Omental fat pad (tissue), 4 donors: ENCODE data around the gene TTC3. TPM values are rescaled to one million over a fixed set of nuclear protein-coding genes. Genes with fewer than 3 reads are reported as not detected.

Experiments used
- ATAC-seq: fragments of 150-250 bp; one replicate; pipeline ENCODE4 v1.9.1; 2016; ENCODE audit warnings: mild to moderate bottlenecking, moderate library complexity; ENCODE audit not compliant: low FRiP score
- DNase-seq: peaks from one replicate; pipeline ENCODE4 v3.0.0-alpha.2; 2019; ENCODE audit warnings: low spot score
- total RNA-seq, 4 donors: library from RNA; depleted of rRNA; stranded (reverse); fragments of >200 nt; gene quantifications; one replicate each; pipeline ENCODE4 v1.1.0, GENCODE V29; 2016
- TF ChIP-seq, protein P1 (sequence below), 3 donors: fragments of 450-650 bp; IDR thresholded peaks; one replicate each; pipeline ENCODE4 v1.5.1; 2016 to 2017; ENCODE audit warnings: antibody characterized with exemption in 3 of 3, mild to moderate bottlenecking in 3 of 3, moderate library complexity in 2 of 3

The TTC3 gene
- total RNA-seq, 4 donors from 2014 or later = 95.4 to 241 (median 148) TPM

DNA sequence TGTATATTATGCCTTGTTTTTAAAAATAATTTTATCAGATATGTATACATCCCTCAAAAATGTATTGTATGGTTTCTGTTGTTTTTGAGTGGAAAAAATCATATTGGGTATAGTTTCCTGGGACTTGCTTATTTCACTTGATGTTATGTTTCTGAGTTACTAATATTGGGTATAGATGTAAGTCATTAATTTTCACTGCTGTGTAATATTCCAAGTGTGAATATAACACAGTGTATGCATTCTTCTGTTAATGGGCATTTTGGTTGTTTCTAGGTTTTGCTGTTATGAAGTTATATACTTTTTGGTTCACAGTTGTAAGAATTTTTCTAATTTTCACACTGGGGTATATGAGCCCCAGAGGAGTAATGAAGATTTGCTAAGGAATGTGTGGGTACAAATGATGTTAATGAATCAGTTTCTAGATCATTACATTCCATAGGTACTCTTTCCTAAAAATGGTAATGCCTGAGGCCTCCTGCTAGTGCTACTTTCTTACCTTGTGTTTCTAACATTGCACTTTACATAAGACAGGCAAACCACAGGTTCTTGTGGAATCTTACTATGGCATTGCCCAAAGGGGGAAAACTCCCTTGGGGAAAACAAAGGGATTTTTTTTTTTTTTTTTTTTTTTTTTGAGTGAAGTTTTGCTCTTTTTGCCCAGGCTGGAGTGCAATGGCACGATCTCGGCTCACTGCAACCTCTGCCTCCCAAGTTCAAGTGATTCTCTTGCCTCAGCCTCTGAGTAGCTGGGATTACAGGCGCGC lies 3.2 kb downstream of the TTC3 start:
- TF ChIP-seq, protein P1, sequence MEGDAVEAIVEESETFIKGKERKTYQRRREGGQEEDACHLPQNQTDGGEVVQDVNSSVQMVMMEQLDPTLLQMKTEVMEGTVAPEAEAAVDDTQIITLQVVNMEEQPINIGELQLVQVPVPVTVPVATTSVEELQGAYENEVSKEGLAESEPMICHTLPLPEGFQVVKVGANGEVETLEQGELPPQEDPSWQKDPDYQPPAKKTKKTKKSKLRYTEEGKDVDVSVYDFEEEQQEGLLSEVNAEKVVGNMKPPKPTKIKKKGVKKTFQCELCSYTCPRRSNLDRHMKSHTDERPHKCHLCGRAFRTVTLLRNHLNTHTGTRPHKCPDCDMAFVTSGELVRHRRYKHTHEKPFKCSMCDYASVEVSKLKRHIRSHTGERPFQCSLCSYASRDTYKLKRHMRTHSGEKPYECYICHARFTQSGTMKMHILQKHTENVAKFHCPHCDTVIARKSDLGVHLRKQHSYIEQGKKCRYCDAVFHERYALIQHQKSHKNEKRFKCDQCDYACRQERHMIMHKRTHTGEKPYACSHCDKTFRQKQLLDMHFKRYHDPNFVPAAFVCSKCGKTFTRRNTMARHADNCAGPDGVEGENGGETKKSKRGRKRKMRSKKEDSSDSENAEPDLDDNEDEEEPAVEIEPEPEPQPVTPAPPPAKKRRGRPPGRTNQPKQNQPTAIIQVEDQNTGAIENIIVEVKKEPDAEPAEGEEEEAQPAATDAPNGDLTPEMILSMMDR (IDR thresholded peaks at IDR 0.05) = no peak
- no peak for DNase-seq
- no peak for ATAC-seq

DNA sequence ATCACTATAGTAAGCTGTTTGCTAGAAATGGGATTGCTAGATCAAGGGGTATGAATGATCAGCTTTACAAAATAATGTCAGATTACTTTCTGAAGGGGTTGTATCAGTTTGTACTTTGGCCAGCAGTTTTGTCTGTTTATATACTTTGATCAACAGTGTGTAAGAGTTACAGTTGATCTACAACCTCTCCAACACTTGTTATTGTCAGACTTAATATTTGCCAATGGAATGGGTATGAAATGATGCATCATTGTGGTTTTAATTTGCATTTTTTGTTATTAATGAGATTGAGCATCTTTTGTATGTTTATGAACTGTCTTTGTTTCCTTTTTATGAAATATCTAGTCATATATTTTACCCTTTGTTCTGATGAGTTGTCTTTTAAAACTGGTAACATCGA lies 4.3 kb downstream of the TTC3 start:
- TF ChIP-seq, protein P1 (IDR thresholded peaks at IDR 0.05) = no peak
- DNase-seq (no peak), ATAC-seq (no peak)

DNA sequence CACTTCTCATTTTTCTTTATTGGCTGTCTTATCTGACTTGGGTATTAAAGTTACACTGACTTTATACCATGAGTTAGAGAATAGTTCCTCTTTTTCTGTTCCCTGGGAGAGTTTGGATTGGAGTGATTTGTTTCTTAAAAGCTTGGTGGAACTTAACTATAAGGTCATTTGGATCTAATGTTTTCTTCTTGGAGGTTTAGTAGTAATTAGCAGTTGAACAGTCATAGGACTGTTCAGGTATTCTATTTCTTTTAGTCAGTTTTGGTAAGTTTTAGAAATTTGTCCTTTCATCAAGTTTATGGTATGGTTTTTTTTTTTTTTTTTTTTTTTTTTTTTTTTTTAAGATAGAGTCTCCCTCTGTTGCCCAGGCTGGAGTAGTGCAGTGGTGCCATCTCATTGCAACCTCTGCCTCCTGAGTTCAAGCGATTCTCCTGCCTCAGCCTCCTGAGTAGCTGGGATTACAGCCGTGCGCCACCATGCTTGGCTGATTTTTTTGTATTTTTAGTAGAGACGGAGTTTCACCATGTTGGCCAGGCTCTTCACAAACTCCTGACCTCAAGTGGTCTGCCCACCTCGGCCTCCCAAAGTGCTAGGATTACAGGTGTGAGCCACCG lies 6.3 kb downstream of the TTC3 start:
- ATAC-seq = no peak
- TF ChIP-seq, protein P1 (IDR thresholded peaks at IDR 0.05) = no peak
- DNase-seq = no peak

DNA sequence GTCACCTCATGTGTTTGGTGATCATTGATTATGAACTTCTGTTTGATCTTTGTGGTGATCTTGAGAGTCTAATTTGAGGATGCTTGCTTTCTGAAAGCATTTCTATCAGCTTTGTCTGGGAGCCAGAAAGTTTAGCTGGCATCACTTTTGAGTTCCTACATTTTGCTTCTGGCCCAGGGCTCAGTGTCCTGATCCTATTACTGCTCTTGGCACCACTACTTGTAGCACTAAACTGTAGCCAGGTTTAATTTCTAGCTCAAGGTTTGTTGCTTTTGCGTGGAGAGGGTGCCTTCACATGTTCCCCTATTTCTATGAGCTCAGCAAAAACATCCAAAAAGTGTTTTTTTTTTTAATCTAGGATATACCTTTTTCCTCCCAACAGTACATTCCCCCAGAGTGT lies 9.3 kb downstream of the TTC3 start:
- no peak for ATAC-seq
- no peak for DNase-seq
- TF ChIP-seq, protein P1 (IDR thresholded peaks at IDR 0.05) = no peak

DNA sequence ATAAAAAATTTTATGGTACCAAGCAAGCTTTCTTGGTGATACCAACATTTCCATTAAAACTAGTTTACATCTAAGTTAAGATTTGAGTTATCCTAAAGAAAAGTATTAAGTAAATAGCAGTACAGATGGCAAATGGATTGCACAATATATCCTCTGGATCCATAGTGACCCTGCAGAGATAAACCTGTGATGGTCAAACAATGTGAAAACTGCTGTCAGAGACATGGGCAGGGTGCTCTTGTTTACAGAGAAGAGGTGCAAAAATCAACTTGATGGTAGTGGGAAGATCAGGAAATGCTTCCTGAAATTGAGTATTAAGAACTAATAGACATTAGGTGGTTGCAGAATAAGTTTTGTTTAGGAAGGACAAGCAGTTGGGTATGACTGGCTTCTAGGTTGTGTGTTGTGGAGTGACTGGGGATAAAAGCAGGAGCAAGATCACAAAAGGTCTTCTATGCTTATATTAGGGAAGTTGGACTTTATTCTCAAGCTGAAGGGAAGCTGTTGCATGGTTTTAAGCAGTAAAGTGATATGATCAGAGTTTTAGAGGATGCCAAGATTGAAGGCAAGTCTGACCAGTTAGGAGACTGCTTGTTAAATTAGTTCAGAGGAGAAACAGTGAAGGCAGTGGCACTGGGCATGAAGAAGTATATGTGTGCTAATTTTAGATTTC lies 9.9 kb downstream of the TTC3 start:
- no peak for DNase-seq
- TF ChIP-seq, protein P1 (IDR thresholded peaks at IDR 0.05) = no peak
- no peak for ATAC-seq

DNA sequence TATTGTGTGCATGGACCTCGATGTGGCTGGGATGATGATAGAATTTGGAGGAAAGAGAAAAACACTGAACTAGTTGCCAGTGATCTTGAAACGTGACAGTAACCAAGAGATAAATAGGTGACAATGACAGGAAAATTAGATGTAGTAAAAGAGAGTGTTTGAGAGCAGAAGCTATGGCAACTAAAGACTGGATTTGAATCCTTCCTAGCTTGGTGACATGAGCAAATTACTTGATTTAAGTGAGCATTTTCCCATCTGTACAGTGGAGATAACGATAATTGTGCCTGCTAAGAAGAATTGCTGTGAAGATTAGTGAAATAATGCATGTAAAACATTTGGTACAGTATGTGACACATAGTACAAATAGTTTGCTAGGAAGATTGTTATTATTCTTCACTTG lies 12.7 kb downstream of the TTC3 start:
- no peak for DNase-seq
- TF ChIP-seq, protein P1 (IDR thresholded peaks at IDR 0.05) = no peak
- ATAC-seq = no peak
